HepG2 (cell line): ENCODE data around the gene PALM. TPM values are rescaled to one million over a fixed set of nuclear protein-coding genes. Genes with fewer than 3 reads are reported as not detected.

ENCODE experiments used
- GTF2F1 ChIP-seq: fragments of 150-350 bp; IDR thresholded peaks from 2 replicates; pipeline ENCODE4 v1.6.1; 2014; ENCODE audit warnings: low read length
- IRX3 ChIP-seq: sonication (generic); formaldehyde crosslinking; IDR thresholded peaks from 2 replicates; pipeline ENCODE4 v1.8.1; 2023; ENCODE audit warnings: mild to moderate bottlenecking, low read depth, missing genetic modification reagents, borderline replicate concordance
- MTF2 ChIP-seq: sonication (generic); formaldehyde crosslinking; IDR thresholded peaks from 2 replicates; pipeline ENCODE4 v1.5.0; 2020; ENCODE audit warnings: missing genetic modification reagents, borderline replicate concordance
- REST ChIP-seq, 2 experiments: IDR thresholded peaks; 2 replicates each; pipeline ENCODE4 v1.6.1; 2011 to 2012; ENCODE audit warnings: low read length in 2 of 2, borderline replicate concordance in 1 of 2, low read depth in 1 of 2, mild to moderate bottlenecking in 1 of 2, moderate library complexity in 1 of 2
- SMC3 ChIP-seq: IDR thresholded peaks from 2 replicates; pipeline ENCODE4 v1.6.1; 2011; ENCODE audit warnings: low read length, improper control_type of control experiment
- STAT6 ChIP-seq: sonication (generic); formaldehyde crosslinking; IDR thresholded peaks from 2 replicates; pipeline ENCODE4 v1.4.0; 2020; ENCODE audit warnings: missing genetic modification reagents, mild to moderate bottlenecking, borderline replicate concordance
- ZNF589 ChIP-seq: sonication (generic); formaldehyde crosslinking; conservative IDR thresholded peaks from 2 replicates; pipeline ENCODE4 v1.8.0; 2022; ENCODE audit warnings: mild to moderate bottlenecking, moderate library complexity, missing genetic modification reagents
- ZNF639 ChIP-seq: conservative IDR thresholded peaks from 2 replicates; pipeline ENCODE4 v1.6.1; 2018; ENCODE audit warnings: missing genetic modification reagents
- polyA plus RNA-seq, 8 experiments: library from polyadenylated mRNA; depleted of rRNA in 3 of 8; stranded (reverse) in 7 of 8; unstranded in 1 of 8; fragments of >200 nt; fragmentation: Illumina TruSeq in 4 of 8; extraction: Trizol in 4 of 8; gene quantifications; 2 replicates each; pipeline versions ENCODE4 v1.2.1 to v1.2.3, GENCODE V29; 2011 to 2016; ENCODE audit warnings: low read depth in 4 of 8, missing spikeins in 1 of 8, mixed read lengths in 1 of 8; ENCODE audit not compliant: insufficient read depth in 1 of 8
- total RNA-seq, 5 experiments: library from RNA; depleted of rRNA; stranded (reverse); fragments of >200 nt; fragmentation: Illumina TruSeq; extraction: Trizol; gene quantifications; 2 replicates each; pipeline ENCODE4 v1.2.3, GENCODE V29; 2016; ENCODE audit warnings: low read depth in 1 of 5
- TF ChIP-seq, protein P1 (sequence below): sonication (generic); formaldehyde crosslinking; IDR thresholded peaks from 2 replicates; pipeline ENCODE4 v1.4.0; 2020; ENCODE audit warnings: mild to moderate bottlenecking, missing genetic modification reagents

PALM gene
- total and polyA plus RNA-seq, 2 of the 13 experiments (the other 11 are each of a cell fraction or from before 2014, with no cell fraction given) = 4.0 to 9.7 TPM

DNA sequence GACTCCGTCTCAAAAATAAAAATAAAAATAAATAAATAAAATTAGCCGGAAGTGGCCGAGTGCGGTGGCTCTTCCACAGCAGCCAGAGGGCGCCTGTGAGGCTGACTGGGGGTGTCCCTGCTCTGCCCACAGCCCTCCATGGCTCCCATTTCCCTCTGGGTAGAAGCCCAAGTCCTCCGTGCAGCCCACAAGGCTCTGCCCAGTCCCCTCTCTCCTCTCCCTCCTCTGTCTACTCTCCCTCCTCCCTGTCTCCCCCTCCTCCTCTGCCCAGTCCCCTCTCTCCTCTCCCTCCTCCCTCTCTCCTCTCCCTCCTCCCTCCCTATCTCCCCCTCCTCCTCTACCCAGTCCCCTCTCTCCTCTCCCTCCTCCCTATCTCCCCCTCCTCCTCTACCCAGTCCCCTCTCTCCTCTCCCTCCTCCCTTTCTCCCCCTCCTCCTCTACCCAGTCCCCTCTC lies 62.6 kb downstream of the PALM start (continued):
- TF ChIP-seq STAT6 (CRISPR knock-in tag) = no peak
- TF ChIP-seq, protein P1, sequence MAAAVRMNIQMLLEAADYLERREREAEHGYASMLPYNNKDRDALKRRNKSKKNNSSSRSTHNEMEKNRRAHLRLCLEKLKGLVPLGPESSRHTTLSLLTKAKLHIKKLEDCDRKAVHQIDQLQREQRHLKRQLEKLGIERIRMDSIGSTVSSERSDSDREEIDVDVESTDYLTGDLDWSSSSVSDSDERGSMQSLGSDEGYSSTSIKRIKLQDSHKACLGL (CRISPR knock-in tag) = no peak
- no peak for TF ChIP-seq ZNF589
- no peak for TF ChIP-seq REST (IDR thresholded peaks at IDR 0.05; ENCODE audit: borderline replicate concordance in 1 of 2, low read depth in 1 of 2, low read length in 2 of 2)
- TF ChIP-seq SMC3 = peak; percentile 11; the same call in 1 of the 2 replicates
- TF ChIP-seq GTF2F1 = no peak
- TF ChIP-seq ZNF639 (CRISPR knock-in tag) = no peak
- no peak for TF ChIP-seq MTF2
- no peak for TF ChIP-seq IRX3
